Neuronal stem cell (in vitro differentiated cells): ENCODE results near the gene MRNIP.

Source experiments
- DNase-seq: peaks from one replicate; pipeline ENCODE4 v3.0.0-alpha.2; 2013; ENCODE audit warnings: low spot score
- H2AFZ ChIP-seq: one replicate; pipeline ENCODE4 v1.6.1; 2013; ENCODE audit warnings: mild to moderate bottlenecking, low read length, inconsistent platforms
- H2AK5ac ChIP-seq: 2 replicates; pipeline ENCODE4 v1.6.1; 2013; ENCODE audit warnings: low read depth, mild to moderate bottlenecking, inconsistent platforms, low read length, moderate library complexity, mixed read lengths
- H2BK120ac ChIP-seq: 2 replicates; pipeline ENCODE4 v1.6.1; 2013; ENCODE audit warnings: low read depth, mild to moderate bottlenecking, inconsistent platforms, low read length, moderate library complexity, mixed read lengths
- H2BK12ac ChIP-seq: one replicate; pipeline ENCODE4 v1.6.1; 2013; ENCODE audit warnings: low read length, inconsistent platforms
- H2BK15ac ChIP-seq: 2 replicates; pipeline ENCODE4 v1.6.1; 2013; ENCODE audit warnings: mild to moderate bottlenecking, low read length, inconsistent platforms, mixed read lengths
- H2BK5ac ChIP-seq: one replicate; pipeline ENCODE4 v1.6.1; 2013; ENCODE audit warnings: inconsistent platforms, mild to moderate bottlenecking, low read length, moderate library complexity
- H3K14ac ChIP-seq: one replicate; pipeline ENCODE4 v1.6.1; 2013; ENCODE audit warnings: low read length, inconsistent platforms
- H3K18ac ChIP-seq: 2 replicates; pipeline ENCODE4 v1.6.1; 2013; ENCODE audit warnings: low read length, inconsistent platforms
- H3K23ac ChIP-seq: 2 replicates; pipeline ENCODE4 v1.6.1; 2013; ENCODE audit warnings: low read depth, mild to moderate bottlenecking, mixed read lengths, low read length, inconsistent platforms; ENCODE audit not compliant: poor library complexity
- H3K27ac ChIP-seq: replicated peaks from 3 replicates; pipeline ENCODE4 v1.5.1; 2013; ENCODE audit warnings: low read length, inconsistent platforms
- H3K27me3 ChIP-seq, 3 experiments: 2 replicates each; pipeline ENCODE4 v1.6.1; 2013; ENCODE audit warnings: low read length in 3 of 3, mild to moderate bottlenecking in 2 of 3, inconsistent platforms in 1 of 3, low read depth in 1 of 3, mixed read lengths in 1 of 3, moderate library complexity in 1 of 3; ENCODE audit not compliant: control insufficient read depth in 3 of 3, insufficient read depth in 3 of 3
- H3K36me3 ChIP-seq, 2 donors: replicated peaks in 1 of 2; 2 replicates each; pipeline ENCODE4 v1.6.1; 2013; ENCODE audit warnings: low read length in 2 of 2; ENCODE audit not compliant: control insufficient read depth in 2 of 2, insufficient read depth in 2 of 2
- H3K4ac ChIP-seq: 2 replicates; pipeline ENCODE4 v1.6.1; 2013; ENCODE audit warnings: inconsistent platforms, mild to moderate bottlenecking, low read length, moderate library complexity
- H3K4me1 ChIP-seq, 2 donors: 1 replicate in 1 of 2; 2 replicates in 1 of 2; pipeline ENCODE4 v1.6.1; 2013; ENCODE audit warnings: low read length in 2 of 2, low read depth in 1 of 2; ENCODE audit not compliant: control insufficient read depth in 2 of 2, insufficient read depth in 1 of 2
- H3K4me2 ChIP-seq: one replicate; pipeline ENCODE4 v1.6.1; 2013; ENCODE audit warnings: mild to moderate bottlenecking, low read length, inconsistent platforms; ENCODE audit not compliant: insufficient read depth, poor library complexity, severe bottlenecking
- H3K4me3 ChIP-seq, 2 donors: 2 replicates each; pipeline ENCODE4 v1.5.1; 2013; ENCODE audit warnings: low read length in 2 of 2, mild to moderate bottlenecking in 2 of 2, inconsistent platforms in 1 of 2, moderate library complexity in 1 of 2
- H3K79me1 ChIP-seq: one replicate; pipeline ENCODE4 v1.6.1; 2013; ENCODE audit warnings: low read depth, mild to moderate bottlenecking, inconsistent platforms, low read length, moderate library complexity
- H3K9ac ChIP-seq: one replicate; pipeline ENCODE4 v1.6.1; 2013; ENCODE audit warnings: mild to moderate bottlenecking, low read depth, low read length, inconsistent platforms; ENCODE audit not compliant: poor library complexity
- H3K9me3 ChIP-seq, 2 donors: replicated peaks in 1 of 2; 2 replicates each; pipeline versions ENCODE3 to v1.6.1; 2013; ENCODE audit warnings: low read length in 2 of 2, mild to moderate bottlenecking in 2 of 2, inconsistent platforms in 1 of 2, low read depth in 1 of 2, mixed read lengths in 1 of 2, moderate library complexity in 1 of 2; ENCODE audit not compliant: control insufficient read depth in 2 of 2, insufficient read depth in 1 of 2
- H4K8ac ChIP-seq: one replicate; pipeline ENCODE4 v1.6.1; 2013; ENCODE audit warnings: low read depth, mild to moderate bottlenecking, inconsistent platforms, low read length, moderate library complexity
- H4K91ac ChIP-seq: one replicate; pipeline ENCODE4 v1.6.1; 2013; ENCODE audit warnings: low read length, low read depth, mild to moderate bottlenecking, inconsistent platforms; ENCODE audit not compliant: poor library complexity
- WGBS, 2 donors: extraction: QIAGEN DNeasy Blood & Tissue Kit; methylation state at CpG; one replicate each; pipeline ENCODE4 v1.1.7; 2013; ENCODE audit warnings: missing lambda C conversion rate in 2 of 2, mixed read lengths in 1 of 2; ENCODE audit not compliant: insufficient read length in 2 of 2, insufficient replicate concordance in 1 of 2; ENCODE audit errors: extremely low coverage in 2 of 2; 5-methylcytosine and 5-hydroxymethylcytosine counted together

MRNIP gene

DNA sequence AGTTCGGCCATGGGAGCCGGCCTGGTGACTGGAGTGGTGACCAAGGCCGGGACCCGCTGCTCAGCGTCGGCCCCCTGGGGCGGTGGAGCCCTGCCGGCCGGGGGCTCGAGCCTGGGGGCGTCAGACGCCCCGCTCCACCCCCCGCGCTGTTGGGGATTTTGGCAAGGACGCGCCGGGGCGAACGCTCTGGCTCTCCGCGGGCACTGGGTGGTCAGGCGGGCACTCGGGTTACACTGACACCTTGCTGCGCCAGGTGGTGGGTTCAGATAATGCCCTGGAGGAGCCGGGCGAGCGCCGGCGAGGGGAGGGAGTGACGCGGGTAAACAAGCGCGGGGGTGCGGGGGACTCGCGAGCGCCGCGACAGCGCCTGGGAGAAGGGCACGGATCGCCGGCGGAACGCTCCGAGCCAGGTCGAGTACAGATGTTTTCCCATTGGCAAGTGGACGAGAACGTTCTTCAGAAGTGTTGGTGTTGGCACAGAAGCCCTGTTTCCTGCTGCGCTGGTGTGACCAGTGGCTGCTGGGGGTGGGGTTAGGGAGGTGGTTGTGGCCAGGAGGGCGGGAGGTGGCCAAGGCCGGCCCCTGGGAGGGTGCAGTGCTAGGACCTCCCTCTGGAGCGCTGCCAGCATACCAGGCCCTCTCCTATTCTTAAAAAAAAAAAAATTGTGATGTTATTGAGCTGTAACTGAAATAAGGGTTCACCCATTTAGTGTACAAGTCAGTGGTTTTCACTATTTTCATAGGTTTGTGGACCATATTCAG, 37.1 kb downstream of the MRNIP start:
- peak overlapping the region; percentile 88 for H3K27ac ChIP-seq
- H3K27me3 ChIP-seq: peaks cover 0 to 2% (median 0%) of the 10 kb centered on the region in 3 experiments
- no peak overlapping the region for H3K4ac ChIP-seq
- H3K18ac ChIP-seq: peak overlapping the region; percentile 99
- peak overlapping the region; percentile 50 for H2BK12ac ChIP-seq
- H4K8ac ChIP-seq: no peak overlapping the region
- H2BK5ac ChIP-seq: peak overlapping the region; percentile 88
- no peak overlapping the region for H4K91ac ChIP-seq
- peaks cover 27 to 44% of the 10 kb centered on the region in 2 donors for H3K36me3 ChIP-seq
- H3K4me2 ChIP-seq: peak overlapping the region; percentile 88
- no peak overlapping the region for H2BK15ac ChIP-seq
- H2BK120ac ChIP-seq: no peak overlapping the region
- H3K4me1 ChIP-seq: peaks cover 23 to 33% of the 10 kb centered on the region in 2 donors
- peak overlapping the region; percentile 99 for H3K9ac ChIP-seq
- peaks cover 23% of the 10 kb centered on the region for H3K79me1 ChIP-seq
- WGBS, 2 donors: no CpG with 5 or more reads among the region's 54 CpGs
- peaks cover 0 to 2% of the 10 kb centered on the region in 2 donors for H3K9me3 ChIP-seq
- peak overlapping the region; percentile 99 for H3K23ac ChIP-seq
- H2AFZ ChIP-seq: peak overlapping the region; percentile 76
- peak overlapping the region; percentile 87 to 91 for H3K4me3 ChIP-seq
- H2AK5ac ChIP-seq: peak overlapping the region; percentile 47
- peak overlapping the region; percentile 64 for H3K14ac ChIP-seq
- no peak for DNase-seq

DNA sequence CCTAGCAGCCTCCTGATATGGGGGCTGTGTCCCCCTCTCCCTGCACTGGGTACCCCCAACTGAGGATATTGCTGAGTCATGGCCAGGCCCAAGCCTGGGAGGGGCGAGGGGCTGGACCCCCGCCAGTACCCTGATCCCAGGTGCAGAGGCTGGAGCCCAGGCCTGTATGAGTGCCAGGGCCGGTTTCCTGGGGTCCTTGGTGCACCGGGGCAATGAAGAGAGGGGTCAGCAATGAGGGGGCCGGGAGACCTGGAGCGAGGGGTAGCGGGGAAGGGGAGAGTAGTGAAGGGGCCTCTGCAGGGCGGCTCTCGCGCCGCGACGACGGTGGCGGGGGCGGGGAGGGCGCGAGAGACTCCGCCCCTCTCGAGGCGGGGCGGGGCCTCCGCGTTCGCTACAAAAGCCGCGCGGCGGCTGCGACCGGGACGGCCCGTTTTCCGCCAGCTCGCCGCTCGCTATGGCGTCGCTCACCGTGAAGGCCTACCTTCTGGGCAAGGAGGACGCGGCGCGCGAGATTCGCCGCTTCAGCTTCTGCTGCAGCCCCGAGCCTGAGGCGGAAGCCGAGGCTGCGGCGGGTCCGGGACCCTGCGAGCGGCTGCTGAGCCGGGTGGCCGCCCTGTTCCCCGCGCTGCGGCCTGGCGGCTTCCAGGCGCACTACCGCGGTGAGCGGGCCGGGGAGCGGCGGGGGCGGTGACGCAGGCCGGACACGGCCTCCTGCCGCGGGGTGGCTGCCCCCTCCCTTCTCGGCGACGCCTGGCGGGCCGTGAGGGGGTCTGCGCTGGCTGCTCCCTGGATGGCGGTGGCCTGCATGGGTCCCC, 37.9 kb downstream of the MRNIP start, which contains the start of gene SQSTM1:
Gene SQSTM1, plus strand, starts transcription at position 423 of the 815 bp plus-strand sequence. Its CDS starts 32 bp downstream, at position 455.
- peak within 1 kb of the TSS; percentile 87 to 91 for H3K4me3 ChIP-seq
- peaks cover 0 to 2% of the 10 kb centered on the region in 2 donors for H3K9me3 ChIP-seq
- peaks cover 0 to 4% (median 0%) of the 10 kb centered on the region in 3 experiments for H3K27me3 ChIP-seq
- H2BK15ac ChIP-seq: peak within 1 kb of the TSS; percentile 97
- H3K4me1 ChIP-seq: peaks cover 23 to 35% of the 10 kb centered on the region in 2 donors
- peak within 1 kb of the TSS; percentile 99 for H2BK120ac ChIP-seq
- peak within 1 kb of the TSS; percentile 99 for H3K9ac ChIP-seq
- H3K4ac ChIP-seq: peak within 1 kb of the TSS; percentile 99
- peaks cover 24 to 39% of the 10 kb centered on the region in 2 donors for H3K36me3 ChIP-seq
- peak within 1 kb of the TSS; percentile 99 for H2BK12ac ChIP-seq
- H3K23ac ChIP-seq: peak within 1 kb of the TSS; percentile 99
- H4K8ac ChIP-seq: peak within 1 kb of the TSS; percentile 97
- H3K27ac ChIP-seq: peak within 1 kb of the TSS; percentile 88
- H4K91ac ChIP-seq: peak within 1 kb of the TSS; percentile 96
- H3K4me2 ChIP-seq: peak within 1 kb of the TSS; percentile 88
- WGBS, 2 donors: no CpG with 5 or more reads among the region's 81 CpGs
- H2BK5ac ChIP-seq: peak within 1 kb of the TSS; percentile 98
- DNase-seq: peak; percentile 81
- H2AK5ac ChIP-seq: peak within 1 kb of the TSS; percentile 100
- peak within 1 kb of the TSS; percentile 76 for H2AFZ ChIP-seq
- H3K18ac ChIP-seq: peak within 1 kb of the TSS; percentile 99
- peak within 1 kb of the TSS; percentile 100 for H3K14ac ChIP-seq
- H3K79me1 ChIP-seq: peaks cover 23% of the 10 kb centered on the region

- Histone ChIP-seq H2AFZ (peak overlapping the region; percentile 76), H3K18ac (peak overlapping the region; percentile 97), H2BK5ac (peak overlapping the region; percentile 98), H3K36me3 (peaks cover 21 to 39% of the 10 kb centered on the region in 2 donors), H3K9ac (peak overlapping the region; percentile 63), H2AK5ac (peak overlapping the region; percentile 100), H2BK12ac (peak overlapping the region; percentile 99), H3K79me1 (peaks cover 23% of the 10 kb centered on the region), H2BK15ac (peak overlapping the region; percentile 97), H3K14ac (peak overlapping the region; percentile 65), H3K4me3 (peak overlapping the region; percentile 7 to 91), H3K9me3 (peaks cover 0 to 4% of the 10 kb centered on the region in 2 donors), H3K4ac (peak overlapping the region; percentile 99), H3K27ac (peak overlapping the region; percentile 67), H4K8ac (peak overlapping the region; percentile 97), H3K4me2 (peak overlapping the region; percentile 88), H3K4me1 (peaks cover 23 to 35% of the 10 kb centered on the region in 2 donors), H2BK120ac (peak overlapping the region; percentile 89), H3K27me3 (peaks cover 0 to 4% (median 0%) of the 10 kb centered on the region in 3 experiments), H3K23ac (peak overlapping the region; percentile 99), H4K91ac (peak overlapping the region; percentile 96)
- no CpG with 5 or more reads among the region's 12 CpGs for WGBS, 2 donors
- DNase-seq: no peak
Observed at GRCh38 chr5:179820127-179820482, 38.5 kb downstream of the MRNIP start.
